GM12878 (cell line): ENCODE measurements around the gene TMEM163.

ENCODE experiments used
- POLR2AphosphoS5 ChIP-seq: IDR thresholded peaks from 2 replicates; pipeline ENCODE4 v1.6.1; 2011; ENCODE audit warnings: mild to moderate bottlenecking, low read length, inconsistent platforms
- TF ChIP-seq, protein P1 (sequence below): IDR thresholded peaks from 2 replicates; pipeline ENCODE4 v1.6.1; 2012; ENCODE audit warnings: low read depth, low read length, improper control_type of control experiment
- TF ChIP-seq, protein P2 (sequence below), 3 experiments: IDR thresholded peaks in 2 of 3; conservative IDR thresholded peaks in 1 of 3; 2 replicates each; pipeline ENCODE4 v1.5.1; 2011; ENCODE audit warnings: low read depth in 3 of 3, low read length in 3 of 3, mild to moderate bottlenecking in 3 of 3, control low read depth in 2 of 3, moderate library complexity in 2 of 3, inconsistent platforms in 1 of 3, mixed read lengths in 1 of 3; ENCODE audit not compliant: control insufficient read depth in 2 of 3, insufficient read depth in 1 of 3; ENCODE audit errors: extremely low read depth in 1 of 3

DNA sequence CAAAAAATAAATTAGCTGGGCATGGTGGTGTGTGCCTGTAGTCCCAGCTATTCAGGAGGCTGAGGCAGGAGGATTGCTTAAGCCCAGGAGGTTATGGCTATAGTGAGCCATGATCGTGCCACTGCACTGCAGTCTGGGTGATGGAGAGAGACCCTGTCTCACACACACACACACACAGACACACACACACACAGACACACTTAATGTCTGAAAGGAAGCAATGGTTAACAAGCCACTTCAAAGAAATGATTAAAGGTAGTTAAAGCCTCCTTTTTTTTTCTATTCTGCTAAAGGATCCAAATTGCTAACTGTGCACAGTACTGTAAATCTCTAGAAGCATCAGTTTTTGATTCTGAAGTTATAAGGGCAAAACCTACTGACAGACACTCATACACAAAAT is 211.1 kb downstream of the TMEM163 start:
- TF ChIP-seq, protein P1, sequence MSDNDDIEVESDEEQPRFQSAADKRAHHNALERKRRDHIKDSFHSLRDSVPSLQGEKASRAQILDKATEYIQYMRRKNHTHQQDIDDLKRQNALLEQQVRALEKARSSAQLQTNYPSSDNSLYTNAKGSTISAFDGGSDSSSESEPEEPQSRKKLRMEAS, result no peak
- no peak for TF ChIP-seq POLR2AphosphoS5
- TF ChIP-seq, protein P2, sequence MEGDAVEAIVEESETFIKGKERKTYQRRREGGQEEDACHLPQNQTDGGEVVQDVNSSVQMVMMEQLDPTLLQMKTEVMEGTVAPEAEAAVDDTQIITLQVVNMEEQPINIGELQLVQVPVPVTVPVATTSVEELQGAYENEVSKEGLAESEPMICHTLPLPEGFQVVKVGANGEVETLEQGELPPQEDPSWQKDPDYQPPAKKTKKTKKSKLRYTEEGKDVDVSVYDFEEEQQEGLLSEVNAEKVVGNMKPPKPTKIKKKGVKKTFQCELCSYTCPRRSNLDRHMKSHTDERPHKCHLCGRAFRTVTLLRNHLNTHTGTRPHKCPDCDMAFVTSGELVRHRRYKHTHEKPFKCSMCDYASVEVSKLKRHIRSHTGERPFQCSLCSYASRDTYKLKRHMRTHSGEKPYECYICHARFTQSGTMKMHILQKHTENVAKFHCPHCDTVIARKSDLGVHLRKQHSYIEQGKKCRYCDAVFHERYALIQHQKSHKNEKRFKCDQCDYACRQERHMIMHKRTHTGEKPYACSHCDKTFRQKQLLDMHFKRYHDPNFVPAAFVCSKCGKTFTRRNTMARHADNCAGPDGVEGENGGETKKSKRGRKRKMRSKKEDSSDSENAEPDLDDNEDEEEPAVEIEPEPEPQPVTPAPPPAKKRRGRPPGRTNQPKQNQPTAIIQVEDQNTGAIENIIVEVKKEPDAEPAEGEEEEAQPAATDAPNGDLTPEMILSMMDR (IDR thresholded peaks at IDR 0.05 in 2 of 3, conservative IDR thresholded peaks at IDR 0.05 in 1 of 3; ENCODE audit: control insufficient read depth in 2 of 3, extremely low read depth in 1 of 3, insufficient read depth in 1 of 3, low read depth in 3 of 3, low read length in 3 of 3), result no peak
